CD14-positive monocyte (primary cell): ENCODE measurements around the gene PPOX. TPM values are rescaled to one million over a fixed set of nuclear protein-coding genes. Genes with fewer than 3 reads are reported as not detected.

Experiments used
- DNase-seq, 3 donors: peaks; one replicate each; pipeline ENCODE4 v3.0.0-alpha.2; 2011 to 2022
- H2AFZ ChIP-seq: 2 replicates; pipeline ENCODE4 v1.6.0; 2012; ENCODE audit warnings: mild to moderate bottlenecking, low read depth, low read length, inconsistent platforms; ENCODE audit not compliant: insufficient read depth, poor library complexity, severe bottlenecking
- H3K27ac ChIP-seq, 2 donors: 1 replicate in 1 of 2; 2 replicates in 1 of 2; pipeline ENCODE4 v1.5.1; 2012 to 2013; ENCODE audit warnings: low read length in 2 of 2, control low read depth in 1 of 2, inconsistent platforms in 1 of 2, low read depth in 1 of 2, mild to moderate bottlenecking in 1 of 2
- H3K27me3 ChIP-seq, 2 donors: one replicate each; pipeline versions ENCODE4 v1.6.0 to v1.6.1; 2011 to 2013; ENCODE audit warnings: low read length in 2 of 2; ENCODE audit not compliant: control insufficient read depth in 2 of 2, insufficient read depth in 2 of 2
- H3K36me3 ChIP-seq, 2 donors: replicated peaks in 1 of 2; 1 replicate in 1 of 2; 2 replicates in 1 of 2; pipeline versions ENCODE4 v1.5.1 to v1.6.1; 2012 to 2013; ENCODE audit warnings: low read length in 2 of 2, control low read depth in 1 of 2, inconsistent platforms in 1 of 2, mild to moderate bottlenecking in 1 of 2; ENCODE audit not compliant: insufficient read depth in 2 of 2, control insufficient read depth in 1 of 2
- H3K4me1 ChIP-seq, 2 donors: 1 replicate in 1 of 2; 2 replicates in 1 of 2; pipeline versions ENCODE4 v1.5.1 to v1.6.1; 2012 to 2013; ENCODE audit warnings: low read length in 2 of 2, control low read depth in 1 of 2, inconsistent platforms in 1 of 2, mild to moderate bottlenecking in 1 of 2, moderate library complexity in 1 of 2; ENCODE audit not compliant: insufficient read depth in 2 of 2, control insufficient read depth in 1 of 2
- H3K4me2 ChIP-seq: replicated peaks from 2 replicates; pipeline ENCODE3; 2012; ENCODE audit warnings: low read length, moderate library complexity, mild to moderate bottlenecking; ENCODE audit not compliant: poor library complexity, severe bottlenecking; ENCODE audit errors: extremely low read depth
- H3K4me3 ChIP-seq, 3 experiments: fragments of 200-600 bp in 1 of 3; sonication (generic) in 1 of 3; replicated peaks in 1 of 3; 1 replicate in 2 of 3; 2 replicates in 1 of 3; pipeline ENCODE4 v1.5.1; 2011 to 2013; ENCODE audit warnings: low read length in 3 of 3, mild to moderate bottlenecking in 3 of 3, control low read depth in 2 of 3, low read depth in 2 of 3, inconsistent platforms in 1 of 3, moderate library complexity in 1 of 3
- H3K79me2 ChIP-seq: 2 replicates; pipeline ENCODE4 v1.6.0; 2012; ENCODE audit warnings: mild to moderate bottlenecking, control low read depth, inconsistent platforms, low read length, moderate library complexity; ENCODE audit not compliant: insufficient read depth
- H3K9ac ChIP-seq: 2 replicates; pipeline ENCODE4 v1.6.0; 2017; ENCODE audit warnings: low read length, mild to moderate bottlenecking; ENCODE audit not compliant: insufficient read depth, poor library complexity, severe bottlenecking
- H3K9me3 ChIP-seq, 2 donors: replicated peaks in 1 of 2; 1 replicate in 1 of 2; 2 replicates in 1 of 2; pipeline versions ENCODE4 v1.5.1 to v1.6.1; 2012 to 2013; ENCODE audit warnings: low read length in 2 of 2, control low read depth in 1 of 2; ENCODE audit not compliant: control insufficient read depth in 1 of 2, insufficient read depth in 1 of 2
- H4K20me1 ChIP-seq: 2 replicates; pipeline ENCODE4 v1.6.0; 2012; ENCODE audit warnings: mild to moderate bottlenecking, low read length, control low read depth, moderate library complexity; ENCODE audit not compliant: insufficient read depth
- H3K27ac Mint-ChIP-seq, 7 donors: one replicate each; pipeline ENCODE4 v1.8.0; 2020; ENCODE audit warnings: mild to moderate bottlenecking in 7 of 7, mixed read lengths in 7 of 7, moderate library complexity in 6 of 7, inconsistent platforms in 2 of 7
- H3K27me3 Mint-ChIP-seq, 3 donors: one replicate each; pipeline ENCODE4 v1.8.0; 2021 to 2022; ENCODE audit warnings: low read depth in 3 of 3, mild to moderate bottlenecking in 3 of 3, mixed read lengths in 3 of 3, moderate library complexity in 3 of 3, inconsistent platforms in 1 of 3
- H3K36me3 Mint-ChIP-seq, 2 donors: one replicate each; pipeline ENCODE4 v1.8.0; 2020; ENCODE audit warnings: mixed read lengths in 2 of 2, inconsistent platforms in 1 of 2, mild to moderate bottlenecking in 1 of 2
- H3K4me1 Mint-ChIP-seq: one replicate; pipeline ENCODE4 v1.8.0; 2020; ENCODE audit warnings: mild to moderate bottlenecking, mixed read lengths
- H3K4me3 Mint-ChIP-seq, 2 donors: one replicate each; pipeline ENCODE4 v1.8.0; 2020; ENCODE audit warnings: mild to moderate bottlenecking in 2 of 2, mixed read lengths in 2 of 2, moderate library complexity in 1 of 2
- H3K9me3 Mint-ChIP-seq, 7 donors: one replicate each; pipeline ENCODE4 v1.8.0; 2020 to 2022; ENCODE audit warnings: mixed read lengths in 7 of 7, mild to moderate bottlenecking in 6 of 7, moderate library complexity in 6 of 7, inconsistent platforms in 2 of 7
- WGBS: methylation state at CpG from one replicate; pipeline ENCODE4 v1.1.5; 2013; ENCODE audit warnings: missing lambda C conversion rate; ENCODE audit not compliant: insufficient coverage; 5-methylcytosine and 5-hydroxymethylcytosine counted together
- intact Hi-C, 2 donors: fragments of 100-400 bp; cut with micrococcal nuclease; formaldehyde crosslinking; loops; one replicate each; pipeline versions ENCODE4 v1.15.0 to v1.15.1; 2023
- polyA plus RNA-seq, 3 donors: library from polyadenylated mRNA; depleted of rRNA in 1 of 3; unstranded in 2 of 3; stranded (reverse) in 1 of 3; fragments of 300-500 nt in 2 of 3; fragments of >200 nt in 1 of 3; fragmentation: Illumina TruSeq in 2 of 3; gene quantifications; 1 replicate in 2 of 3; 2 replicates in 1 of 3; pipeline ENCODE4 v1.2.3, GENCODE V29; 2012 to 2021
- TF ChIP-seq, protein P1 (sequence below): fragments of 200-600 bp; IDR thresholded peaks from one replicate; pipeline ENCODE4 v1.8.0; 2022; ENCODE audit warnings: antibody characterized with exemption, mild to moderate bottlenecking

Gene PPOX
- polyA plus RNA-seq, 3 donors: 10.5 to 42.6 (median 10.8) TPM

- H3K9me3 ChIP-seq: no peaks in the 10 kb centered on the region
- no peaks in the 10 kb centered on the region for H3K79me2 ChIP-seq
- no peak for DNase-seq
- peaks cover 31% of the 10 kb centered on the region for H3K4me1 Mint-ChIP-seq
- peak overlapping the region; percentile 89 for H2AFZ ChIP-seq
- no peaks in the 10 kb centered on the region for H3K9me3 Mint-ChIP-seq
- 2% methylated on average over 19 of the region's 33 CpGs for WGBS
- H3K4me2 ChIP-seq: peak overlapping the region; percentile 78
- H3K9ac ChIP-seq: peak overlapping the region; percentile 85
- peak overlapping the region; percentile 95 to 99 (median 97) for H3K27ac Mint-ChIP-seq
- H3K27ac ChIP-seq: peak overlapping the region; percentile 91 to 98
- TF ChIP-seq, protein P1, sequence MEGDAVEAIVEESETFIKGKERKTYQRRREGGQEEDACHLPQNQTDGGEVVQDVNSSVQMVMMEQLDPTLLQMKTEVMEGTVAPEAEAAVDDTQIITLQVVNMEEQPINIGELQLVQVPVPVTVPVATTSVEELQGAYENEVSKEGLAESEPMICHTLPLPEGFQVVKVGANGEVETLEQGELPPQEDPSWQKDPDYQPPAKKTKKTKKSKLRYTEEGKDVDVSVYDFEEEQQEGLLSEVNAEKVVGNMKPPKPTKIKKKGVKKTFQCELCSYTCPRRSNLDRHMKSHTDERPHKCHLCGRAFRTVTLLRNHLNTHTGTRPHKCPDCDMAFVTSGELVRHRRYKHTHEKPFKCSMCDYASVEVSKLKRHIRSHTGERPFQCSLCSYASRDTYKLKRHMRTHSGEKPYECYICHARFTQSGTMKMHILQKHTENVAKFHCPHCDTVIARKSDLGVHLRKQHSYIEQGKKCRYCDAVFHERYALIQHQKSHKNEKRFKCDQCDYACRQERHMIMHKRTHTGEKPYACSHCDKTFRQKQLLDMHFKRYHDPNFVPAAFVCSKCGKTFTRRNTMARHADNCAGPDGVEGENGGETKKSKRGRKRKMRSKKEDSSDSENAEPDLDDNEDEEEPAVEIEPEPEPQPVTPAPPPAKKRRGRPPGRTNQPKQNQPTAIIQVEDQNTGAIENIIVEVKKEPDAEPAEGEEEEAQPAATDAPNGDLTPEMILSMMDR: no peak
- intact Hi-C loops: no loop called here
- peaks cover 35 to 62% of the 10 kb centered on the region in 2 donors for H3K36me3 ChIP-seq
- H3K36me3 Mint-ChIP-seq: peaks cover 57 to 68% of the 10 kb centered on the region in 2 donors
- peaks cover 21 to 26% of the 10 kb centered on the region in 2 donors for H3K4me1 ChIP-seq
- no peaks in the 10 kb centered on the region for H4K20me1 ChIP-seq
- H3K4me3 ChIP-seq: peak overlapping the region; percentile 33 to 75 (median 73)
- H3K4me3 Mint-ChIP-seq: peak overlapping the region; percentile 83 to 94
- no peaks in the 10 kb centered on the region for H3K27me3 ChIP-seq
- peaks cover 0 to 2% (median 0%) of the 10 kb centered on the region in 3 donors for H3K27me3 Mint-ChIP-seq
Observed at GRCh38 chr1:161166669-161167548, 683 bp downstream of the PPOX start.

DNA sequence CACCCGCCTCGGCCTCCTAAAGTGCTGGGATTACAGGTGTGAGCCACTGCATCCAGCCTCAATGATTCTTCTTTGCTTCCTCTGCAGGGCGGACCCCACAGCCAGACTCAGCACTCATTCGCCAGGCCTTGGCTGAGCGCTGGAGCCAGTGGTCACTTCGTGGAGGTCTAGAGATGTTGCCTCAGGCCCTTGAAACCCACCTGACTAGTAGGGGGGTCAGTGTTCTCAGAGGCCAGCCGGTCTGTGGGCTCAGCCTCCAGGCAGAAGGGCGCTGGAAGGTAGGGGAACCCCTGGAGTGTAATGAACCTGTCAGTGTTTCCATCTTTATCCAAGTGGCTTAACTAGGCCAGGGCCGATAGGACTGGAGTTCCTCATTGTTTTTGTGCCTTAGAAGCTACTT, 2.7 kb downstream of the PPOX start:
- peak overlapping the region in 2 of 7 donors; percentile 22 to 45 for H3K27ac Mint-ChIP-seq

More for the DNA sequence above, 2.7 kb downstream of the PPOX start:
- Histone ChIP-seq H3K4me3 (no peak overlapping the region), H3K27me3 (no peaks in the 10 kb centered on the region), H3K9me3 (no peaks in the 10 kb centered on the region), H3K79me2 (no peaks in the 10 kb centered on the region), H3K4me2 (no peak overlapping the region), H3K36me3 (peaks cover 39 to 62% of the 10 kb centered on the region in 2 donors), H3K4me1 (peaks cover 21 to 26% of the 10 kb centered on the region in 2 donors), H4K20me1 (no peaks in the 10 kb centered on the region), H2AFZ (no peak overlapping the region), H3K27ac (peak overlapping the region in 1 of 2 donors; percentile 35), H3K9ac (no peak overlapping the region)
- TF ChIP-seq, protein P1: no peak
- 97% methylated on average over 8 of the region's 9 CpGs for WGBS
- no peak for DNase-seq
- H3K27me3 Mint-ChIP-seq: peaks cover 0 to 2% (median 0%) of the 10 kb centered on the region in 3 donors
- peaks cover 57 to 69% of the 10 kb centered on the region in 2 donors for H3K36me3 Mint-ChIP-seq
- H3K9me3 Mint-ChIP-seq: no peaks in the 10 kb centered on the region
- H3K4me1 Mint-ChIP-seq: peaks cover 26% of the 10 kb centered on the region
- intact Hi-C loops: no loop called here
- no peak overlapping the region for H3K4me3 Mint-ChIP-seq
